KMS-11 (cell line): ENCODE measurements around the gene EML6.

Source experiments
- H2AFZ ChIP-seq: fragments of 200-600 bp; sonication (generic); 2 replicates; pipeline ENCODE4 v1.6.1; 2016; ENCODE audit warnings: antibody characterized with exemption, mixed run types, low read depth
- H3K27ac ChIP-seq: fragments of 200-600 bp; sonication (generic); 2 replicates; pipeline ENCODE4 v1.6.1; 2016; ENCODE audit warnings: mild to moderate bottlenecking, mixed run types
- H3K27me3 ChIP-seq: fragments of 200-600 bp; sonication (generic); 2 replicates; pipeline ENCODE4 v1.6.1; 2017; ENCODE audit warnings: mild to moderate bottlenecking, low read depth, mixed run types, moderate library complexity; ENCODE audit not compliant: insufficient read depth
- H3K36me3 ChIP-seq: fragments of 200-600 bp; sonication (generic); 2 replicates; pipeline ENCODE4 v1.6.1; 2017; ENCODE audit warnings: mild to moderate bottlenecking, mixed run types; ENCODE audit not compliant: insufficient read depth
- H3K4me1 ChIP-seq: fragments of 200-600 bp; sonication (generic); 2 replicates; pipeline ENCODE4 v1.6.1; 2016; ENCODE audit warnings: mild to moderate bottlenecking, low read depth, mixed run types; ENCODE audit not compliant: poor library complexity, severe bottlenecking
- H3K4me2 ChIP-seq: fragments of 200-600 bp; sonication (generic); 2 replicates; pipeline ENCODE4 v1.7.0; 2016; ENCODE audit warnings: mild to moderate bottlenecking, mixed run types
- H3K4me3 ChIP-seq: fragments of 200-600 bp; sonication (generic); IDR thresholded peaks from 2 replicates; pipeline ENCODE4 v1.6.1; 2017; ENCODE audit warnings: low read depth, low read length, mixed read lengths; ENCODE audit not compliant: insufficient read depth
- H3K79me2 ChIP-seq: fragments of 200-600 bp; sonication (generic); 2 replicates; pipeline ENCODE4 v1.6.1; 2016; ENCODE audit warnings: low read depth, mixed run types; ENCODE audit not compliant: insufficient read depth
- H3K9ac ChIP-seq: fragments of 200-600 bp; sonication (generic); 2 replicates; pipeline ENCODE4 v1.6.1; 2016; ENCODE audit warnings: mild to moderate bottlenecking, mixed run types
- H4K20me1 ChIP-seq: fragments of 200-600 bp; sonication (generic); 2 replicates; pipeline ENCODE4 v1.6.1; 2016; ENCODE audit warnings: mild to moderate bottlenecking, mixed run types; ENCODE audit not compliant: insufficient read depth
- TF ChIP-seq, protein P1 (sequence below): fragments of 200-600 bp; sonication (generic); conservative IDR thresholded peaks from 2 replicates; pipeline ENCODE4 v1.6.1; 2017; ENCODE audit warnings: low read depth, mild to moderate bottlenecking, antibody characterized with exemption, low read length, moderate library complexity, mixed read lengths

EML6 gene

DNA sequence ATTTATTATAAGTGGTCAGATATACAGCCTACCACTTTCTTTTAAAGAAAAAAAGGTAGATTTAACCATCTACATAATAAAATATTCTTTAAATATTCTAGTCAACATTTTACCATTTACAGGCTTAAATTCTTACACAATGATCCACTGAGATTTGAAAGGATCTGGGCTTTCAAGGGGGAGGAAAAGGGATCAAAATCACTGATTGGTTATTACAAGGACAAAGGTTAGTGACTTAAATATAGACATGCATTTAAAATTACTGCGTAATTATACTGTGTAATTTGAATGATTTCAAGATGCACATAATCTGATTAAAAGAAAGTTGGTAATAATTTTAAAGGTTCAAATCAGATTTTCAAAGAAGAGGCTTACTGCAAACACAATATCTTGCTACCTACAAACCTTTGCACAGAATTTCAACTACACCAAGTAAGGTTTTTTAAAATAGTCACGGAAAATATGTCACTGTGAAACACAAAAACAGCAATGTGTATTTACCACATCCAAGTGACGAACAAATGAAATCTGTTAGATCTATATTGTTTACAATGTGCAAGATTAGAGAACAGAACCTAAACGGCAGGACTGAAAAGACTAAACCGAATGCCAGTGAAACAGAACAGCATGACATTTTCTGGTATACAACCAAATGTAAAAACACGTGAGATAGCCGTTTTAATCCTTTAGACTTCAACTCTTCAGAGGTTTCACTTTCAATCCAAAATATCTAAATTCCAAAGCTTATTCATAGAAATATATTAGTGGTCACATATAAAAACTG is 286.0 kb downstream of the EML6 start:
- peaks cover 20% of the 10 kb centered on the region; the same call in 1 of the 2 replicates for H4K20me1 ChIP-seq
- peak overlapping the region; percentile 46 for H3K27ac ChIP-seq
- no peaks in the 10 kb centered on the region for H3K36me3 ChIP-seq
- H3K79me2 ChIP-seq = peaks cover 96% of the 10 kb centered on the region
- no peak overlapping the region for H2AFZ ChIP-seq
- peak overlapping the region; percentile 67 for H3K4me3 ChIP-seq
- H3K9ac ChIP-seq = peak overlapping the region; percentile 28; the same call in 1 of the 2 replicates
- TF ChIP-seq, protein P1, sequence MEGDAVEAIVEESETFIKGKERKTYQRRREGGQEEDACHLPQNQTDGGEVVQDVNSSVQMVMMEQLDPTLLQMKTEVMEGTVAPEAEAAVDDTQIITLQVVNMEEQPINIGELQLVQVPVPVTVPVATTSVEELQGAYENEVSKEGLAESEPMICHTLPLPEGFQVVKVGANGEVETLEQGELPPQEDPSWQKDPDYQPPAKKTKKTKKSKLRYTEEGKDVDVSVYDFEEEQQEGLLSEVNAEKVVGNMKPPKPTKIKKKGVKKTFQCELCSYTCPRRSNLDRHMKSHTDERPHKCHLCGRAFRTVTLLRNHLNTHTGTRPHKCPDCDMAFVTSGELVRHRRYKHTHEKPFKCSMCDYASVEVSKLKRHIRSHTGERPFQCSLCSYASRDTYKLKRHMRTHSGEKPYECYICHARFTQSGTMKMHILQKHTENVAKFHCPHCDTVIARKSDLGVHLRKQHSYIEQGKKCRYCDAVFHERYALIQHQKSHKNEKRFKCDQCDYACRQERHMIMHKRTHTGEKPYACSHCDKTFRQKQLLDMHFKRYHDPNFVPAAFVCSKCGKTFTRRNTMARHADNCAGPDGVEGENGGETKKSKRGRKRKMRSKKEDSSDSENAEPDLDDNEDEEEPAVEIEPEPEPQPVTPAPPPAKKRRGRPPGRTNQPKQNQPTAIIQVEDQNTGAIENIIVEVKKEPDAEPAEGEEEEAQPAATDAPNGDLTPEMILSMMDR = no peak
- no peaks in the 10 kb centered on the region for H3K27me3 ChIP-seq
- peak overlapping the region; percentile 69 for H3K4me2 ChIP-seq
- H3K4me1 ChIP-seq = peaks cover 67% of the 10 kb centered on the region

DNA sequence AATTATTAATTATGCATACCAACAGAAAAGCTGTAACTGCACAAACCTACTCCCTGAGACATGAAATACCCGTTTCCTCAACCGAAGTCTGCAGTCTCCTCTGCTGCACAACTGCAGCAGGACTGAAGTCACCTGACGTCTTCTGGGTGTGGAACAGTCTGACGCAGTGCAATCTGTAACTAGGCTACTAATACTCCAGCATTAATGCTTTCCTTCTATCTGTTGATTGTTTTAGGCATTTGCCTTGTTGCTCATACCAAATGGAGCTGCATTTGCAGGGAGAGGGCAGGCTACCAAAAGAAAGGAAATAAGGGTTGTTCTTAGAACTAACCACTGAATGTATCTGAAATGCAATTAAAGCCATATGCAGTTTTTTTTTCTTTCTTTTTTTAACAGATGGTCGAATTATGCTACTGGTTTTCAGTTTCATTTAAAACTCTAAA is 286.7 kb downstream of the EML6 start:
- peaks cover 74% of the 10 kb centered on the region for H3K4me1 ChIP-seq
- no peak overlapping the region for H2AFZ ChIP-seq
- peaks cover 96% of the 10 kb centered on the region for H3K79me2 ChIP-seq
- TF ChIP-seq, protein P1 = no peak
- H4K20me1 ChIP-seq = peaks cover 20% of the 10 kb centered on the region; the same call in 1 of the 2 replicates
- peak overlapping the region; percentile 28; the same call in 1 of the 2 replicates for H3K9ac ChIP-seq
- no peaks in the 10 kb centered on the region for H3K27me3 ChIP-seq
- H3K4me3 ChIP-seq = peak overlapping the region; percentile 67
- peak overlapping the region; percentile 69 for H3K4me2 ChIP-seq
- H3K36me3 ChIP-seq = no peaks in the 10 kb centered on the region
- H3K27ac ChIP-seq = peak overlapping the region; percentile 46

DNA sequence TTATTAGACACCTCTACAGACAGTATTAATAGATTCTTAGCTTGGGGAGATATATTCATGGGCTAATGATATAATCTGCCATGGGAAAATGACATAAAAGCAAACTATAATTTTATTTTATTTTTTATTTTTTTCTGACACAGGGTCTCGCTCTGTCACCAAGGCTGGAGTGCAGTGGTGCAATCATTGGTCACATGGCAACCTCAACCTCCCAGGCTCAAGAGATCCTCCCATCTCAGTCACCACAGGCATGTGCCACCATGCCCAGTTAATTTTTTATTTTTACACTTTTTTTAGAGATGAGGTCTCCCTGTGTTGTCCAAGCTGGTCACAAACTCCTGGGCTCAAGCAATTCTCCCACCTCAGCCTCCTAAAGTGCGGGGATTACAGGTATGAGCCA is 287.5 kb downstream of the EML6 start:
- Histone ChIP-seq H3K36me3 (no peaks in the 10 kb centered on the region), H3K4me3 (no peak overlapping the region), H4K20me1 (peaks cover 19% of the 10 kb centered on the region; the same call in 1 of the 2 replicates), H3K4me1 (peaks cover 81% of the 10 kb centered on the region), H3K79me2 (peaks cover 96% of the 10 kb centered on the region), H2AFZ (no peak overlapping the region), H3K9ac (peak overlapping the region; percentile 28; the same call in 1 of the 2 replicates), H3K27me3 (no peaks in the 10 kb centered on the region), H3K27ac (peak overlapping the region; percentile 46; the same call in 1 of the 2 replicates), H3K4me2 (peak overlapping the region; percentile 69)
- TF ChIP-seq, protein P1 = no peak

DNA sequence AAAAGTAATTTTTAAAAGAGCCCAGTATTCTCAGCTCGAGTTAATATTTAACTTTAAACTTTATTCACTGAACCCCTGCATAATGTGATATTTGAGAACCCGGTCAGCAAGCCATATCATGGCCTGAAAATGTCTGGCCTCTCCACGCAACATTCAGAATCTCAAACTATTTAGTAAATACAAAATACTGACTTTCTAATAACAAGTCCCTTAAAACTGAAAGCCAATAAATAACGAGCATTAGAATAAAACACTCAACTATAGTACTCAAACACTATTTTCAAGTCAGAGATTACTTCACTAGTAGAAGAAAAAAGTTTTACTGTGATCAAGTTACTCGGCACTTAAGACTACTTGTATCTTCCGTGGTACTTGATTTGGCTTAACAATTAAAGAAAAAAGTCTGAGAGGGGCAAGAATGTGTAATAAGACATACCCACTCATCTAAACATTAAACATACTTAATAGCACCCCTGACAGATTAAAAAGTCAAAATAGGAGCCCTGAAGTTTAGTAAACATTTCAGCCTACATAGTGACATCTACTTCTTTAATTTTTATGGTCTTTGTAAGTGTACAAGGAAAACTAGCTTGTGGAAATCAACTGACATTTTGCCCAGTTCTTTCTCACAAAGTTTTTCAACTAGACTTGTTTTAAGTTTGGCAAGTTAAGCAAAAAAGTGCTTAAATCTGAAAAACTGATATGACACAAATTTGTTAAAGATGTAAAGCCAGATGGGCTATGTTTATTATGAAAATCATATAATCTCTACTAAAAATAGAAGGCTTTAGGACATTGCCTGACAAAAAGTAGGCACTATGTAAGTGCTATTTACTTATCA is 288.6 kb downstream of the EML6 start:
- Histone ChIP-seq H3K79me2 (peaks cover 96% of the 10 kb centered on the region), H3K27ac (0 out of 2 replicates have a peak overlapping the region, but pooled peaks have one; percentile 1), H3K36me3 (no peaks in the 10 kb centered on the region), H2AFZ (no peak overlapping the region), H3K9ac (no peak overlapping the region), H3K4me1 (peaks cover 77% of the 10 kb centered on the region), H4K20me1 (peaks cover 12% of the 10 kb centered on the region; the same call in 1 of the 2 replicates), H3K4me2 (peak overlapping the region; percentile 26; the same call in 1 of the 2 replicates), H3K4me3 (no peak overlapping the region), H3K27me3 (no peaks in the 10 kb centered on the region)
- TF ChIP-seq, protein P1 = no peak
